Measurements from ENCODE around the gene EPB41L4A. TPM values are rescaled to one million over a fixed set of nuclear protein-coding genes. Genes with fewer than 3 reads are reported as not detected.

The EPB41L4A gene
- total RNA-seq, 6 donors from 2014 or later, result 15.9 to 45.1 (median 28.1) TPM

DNA sequence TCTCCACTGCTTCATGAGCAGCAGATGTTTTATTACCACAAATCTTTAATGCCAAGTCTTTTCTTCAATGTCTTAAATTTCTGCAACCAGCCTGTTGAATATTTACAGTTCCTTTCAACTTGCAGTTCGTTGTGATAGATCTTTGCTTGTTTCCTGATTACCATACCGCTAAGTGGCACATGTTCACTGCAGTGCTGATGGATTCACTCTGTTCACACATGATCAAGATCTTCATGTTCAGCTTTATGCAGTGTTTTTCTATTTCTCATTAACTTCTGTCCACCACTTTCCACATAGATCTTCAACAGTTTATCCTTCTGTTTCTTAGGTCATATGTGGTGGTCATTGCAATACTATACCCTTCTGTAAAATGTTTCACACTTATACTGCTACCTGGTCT, 280.6 kb downstream of the EPB41L4A start:
- DNase-seq (no peak), ATAC-seq (ENCODE audit: low FRiP score in 2 of 2) (no peak)
- Histone ChIP-seq H3K9me3 (no peaks in the 10 kb centered on the region), H3K27ac (no peak overlapping the region), H3K4me1 (peaks cover 0 to 13% (median 6%) of the 10 kb centered on the region in 4 donors), H3K4me3 (no peak overlapping the region), H3K36me3 (no peaks in the 10 kb centered on the region), H3K27me3 (no peaks in the 10 kb centered on the region)
- TF ChIP-seq POLR2AphosphoS5 (IDR thresholded peaks at IDR 0.05), result no peak
- TF ChIP-seq, protein P1, sequence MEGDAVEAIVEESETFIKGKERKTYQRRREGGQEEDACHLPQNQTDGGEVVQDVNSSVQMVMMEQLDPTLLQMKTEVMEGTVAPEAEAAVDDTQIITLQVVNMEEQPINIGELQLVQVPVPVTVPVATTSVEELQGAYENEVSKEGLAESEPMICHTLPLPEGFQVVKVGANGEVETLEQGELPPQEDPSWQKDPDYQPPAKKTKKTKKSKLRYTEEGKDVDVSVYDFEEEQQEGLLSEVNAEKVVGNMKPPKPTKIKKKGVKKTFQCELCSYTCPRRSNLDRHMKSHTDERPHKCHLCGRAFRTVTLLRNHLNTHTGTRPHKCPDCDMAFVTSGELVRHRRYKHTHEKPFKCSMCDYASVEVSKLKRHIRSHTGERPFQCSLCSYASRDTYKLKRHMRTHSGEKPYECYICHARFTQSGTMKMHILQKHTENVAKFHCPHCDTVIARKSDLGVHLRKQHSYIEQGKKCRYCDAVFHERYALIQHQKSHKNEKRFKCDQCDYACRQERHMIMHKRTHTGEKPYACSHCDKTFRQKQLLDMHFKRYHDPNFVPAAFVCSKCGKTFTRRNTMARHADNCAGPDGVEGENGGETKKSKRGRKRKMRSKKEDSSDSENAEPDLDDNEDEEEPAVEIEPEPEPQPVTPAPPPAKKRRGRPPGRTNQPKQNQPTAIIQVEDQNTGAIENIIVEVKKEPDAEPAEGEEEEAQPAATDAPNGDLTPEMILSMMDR (IDR thresholded peaks at IDR 0.05), result no peak
- WGBS, 2 donors, result 65% methylated on average over 2 of the region's 2 CpGs

DNA sequence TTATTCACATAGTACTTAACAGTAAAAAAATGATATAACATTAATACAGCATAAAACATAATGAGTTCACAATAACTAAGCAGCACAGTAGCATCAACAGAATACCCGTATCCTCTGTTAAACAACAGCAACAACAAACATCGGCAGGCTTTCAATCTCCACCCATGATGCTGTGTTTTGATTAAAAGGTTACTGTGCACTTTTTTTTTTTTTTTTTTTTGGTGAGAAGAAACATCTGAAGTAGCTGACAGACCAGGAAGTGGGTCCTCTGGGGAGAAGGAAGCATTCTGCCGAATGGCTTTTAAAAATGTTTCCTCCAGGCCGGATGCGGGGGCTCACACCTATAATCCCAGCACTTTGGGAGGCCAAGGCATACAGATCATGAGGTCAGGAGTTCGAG, 282.3 kb downstream of the EPB41L4A start:
- no peaks in the 10 kb centered on the region for H3K4me1 ChIP-seq
- no peak for ATAC-seq (ENCODE audit: low FRiP score in 2 of 2)
- H3K27ac ChIP-seq, result no peak overlapping the region
- TF ChIP-seq POLR2AphosphoS5 (IDR thresholded peaks at IDR 0.05) (no peak), EP300 (IDR thresholded peaks at IDR 0.05) (no peak), POLR2A (IDR thresholded peaks at IDR 0.05) (no peak)
- TF ChIP-seq, protein P1 (IDR thresholded peaks at IDR 0.05), result no peak
- no peak overlapping the region for H3K4me3 ChIP-seq
- no peaks in the 10 kb centered on the region for H3K36me3 ChIP-seq
- WGBS, 2 donors, result 47 to 71% methylated on average over 6 of the region's 6 CpGs
- no peaks in the 10 kb centered on the region for H3K9me3 ChIP-seq
- H3K27me3 ChIP-seq, result no peaks in the 10 kb centered on the region
- no peak for DNase-seq

DNA sequence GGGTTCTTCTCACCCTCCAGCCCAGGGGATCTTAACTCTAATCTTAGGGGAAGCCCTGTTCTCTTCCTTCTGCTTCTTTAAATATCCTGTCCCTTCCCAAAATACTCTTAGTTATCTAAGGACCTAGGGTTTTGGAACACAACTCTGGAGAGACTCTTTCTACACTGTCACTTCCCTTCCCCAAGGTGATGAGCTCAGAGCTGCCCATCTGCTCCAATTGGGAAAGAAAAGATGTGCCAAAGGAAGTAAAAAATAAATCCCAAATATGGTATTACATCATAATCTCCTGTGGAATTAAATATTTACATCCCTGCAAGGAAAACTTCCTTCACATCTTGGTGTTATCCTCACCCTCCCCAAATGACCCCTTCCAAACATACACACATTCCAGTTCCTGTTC, 291.2 kb downstream of the EPB41L4A start:
- no peaks in the 10 kb centered on the region for H3K36me3 ChIP-seq
- H3K27me3 ChIP-seq, result no peaks in the 10 kb centered on the region
- H3K4me1 ChIP-seq, result no peaks in the 10 kb centered on the region
- H3K4me3 ChIP-seq, result no peak overlapping the region
- H3K27ac ChIP-seq, result no peak overlapping the region
- TF ChIP-seq EP300 (IDR thresholded peaks at IDR 0.05) (no peak), POLR2AphosphoS5 (IDR thresholded peaks at IDR 0.05) (no peak), POLR2A (IDR thresholded peaks at IDR 0.05) (no peak)
- TF ChIP-seq, protein P1 (IDR thresholded peaks at IDR 0.05), result no peak
- ATAC-seq (ENCODE audit: low FRiP score in 2 of 2), result no peak
- DNase-seq, result no peak
- H3K9me3 ChIP-seq, result no peaks in the 10 kb centered on the region

DNA sequence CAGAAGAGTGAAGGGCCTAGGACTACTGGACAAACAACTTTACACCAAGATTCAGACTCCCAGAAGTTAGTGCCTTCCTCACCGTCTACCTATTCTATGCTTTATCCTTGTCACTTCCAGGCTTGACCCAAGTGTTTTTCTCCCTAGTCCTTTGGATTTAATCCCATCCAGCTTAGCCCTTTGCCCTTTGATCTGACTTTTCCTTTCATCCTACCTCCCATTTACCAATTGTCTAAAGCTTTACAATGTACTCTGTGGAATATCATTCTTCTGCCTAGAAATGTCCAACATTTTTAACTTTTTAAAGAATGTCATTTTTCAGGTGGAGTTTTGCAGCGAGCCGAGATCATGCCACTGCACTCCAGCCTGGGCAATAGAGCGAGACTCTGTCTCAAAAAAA, 292.1 kb downstream of the EPB41L4A start:
- no peaks in the 10 kb centered on the region for H3K4me1 ChIP-seq

DNA sequence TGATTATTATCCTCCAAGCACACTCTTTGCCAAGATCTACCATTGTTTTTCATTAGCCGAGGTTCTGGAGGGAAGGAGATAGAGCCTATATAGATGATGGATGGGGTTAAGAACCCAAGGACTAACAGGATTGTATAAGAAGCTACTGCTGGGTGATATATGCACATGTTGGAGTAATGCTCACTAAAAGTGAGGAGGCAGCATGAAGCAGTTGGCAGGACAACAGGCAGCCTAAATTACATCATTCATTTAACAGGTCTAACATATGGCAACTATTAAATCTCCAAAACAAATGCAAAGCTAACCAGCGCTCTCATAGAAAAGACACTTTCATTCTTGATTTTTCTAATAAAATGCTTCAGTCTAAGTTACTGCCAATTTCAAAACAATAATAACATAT, 293.2 kb downstream of the EPB41L4A start:
- no peak for DNase-seq
- Histone ChIP-seq H3K27me3 (no peaks in the 10 kb centered on the region), H3K4me1 (no peaks in the 10 kb centered on the region), H3K4me3 (no peak overlapping the region), H3K9me3 (no peaks in the 10 kb centered on the region), H3K27ac (no peak overlapping the region), H3K36me3 (no peaks in the 10 kb centered on the region)
- no peak for ATAC-seq (ENCODE audit: low FRiP score in 2 of 2)
- 97 to 98% methylated on average over 2 of the region's 2 CpGs for WGBS, 2 donors
- TF ChIP-seq, protein P1 (IDR thresholded peaks at IDR 0.05), result no peak
- TF ChIP-seq EP300 (IDR thresholded peaks at IDR 0.05) (no peak), POLR2A (IDR thresholded peaks at IDR 0.05) (no peak), POLR2AphosphoS5 (IDR thresholded peaks at IDR 0.05) (no peak)

More for the DNA sequence above, 292.1 kb downstream of the EPB41L4A start:
- 95 to 97% methylated on average over 4 of the region's 4 CpGs for WGBS, 2 donors
- Histone ChIP-seq H3K9me3 (no peaks in the 10 kb centered on the region), H3K27ac (no peak overlapping the region), H3K27me3 (no peaks in the 10 kb centered on the region), H3K36me3 (no peaks in the 10 kb centered on the region), H3K4me3 (no peak overlapping the region)
- DNase-seq (no peak), ATAC-seq (ENCODE audit: low FRiP score in 2 of 2) (no peak)
- TF ChIP-seq POLR2A (IDR thresholded peaks at IDR 0.05) (no peak), EP300 (IDR thresholded peaks at IDR 0.05) (no peak), POLR2AphosphoS5 (IDR thresholded peaks at IDR 0.05) (no peak)
- TF ChIP-seq, protein P1 (IDR thresholded peaks at IDR 0.05), result no peak
